PC-9 (cell line): ENCODE measurements around the gene IGFBP1.

ENCODE experiments used
- EZH2 ChIP-seq: fragments of 200-600 bp; sonication (generic); IDR thresholded peaks from 2 replicates; pipeline ENCODE4 v1.8.0; 2017; ENCODE audit warnings: antibody characterized with exemption, low read depth
- TF ChIP-seq, protein P1 (sequence below): fragments of 200-600 bp; sonication (generic); conservative IDR thresholded peaks from 2 replicates; pipeline ENCODE4 v1.6.1; 2017; ENCODE audit warnings: mixed run types, antibody characterized with exemption, mild to moderate bottlenecking, moderate library complexity

DNA sequence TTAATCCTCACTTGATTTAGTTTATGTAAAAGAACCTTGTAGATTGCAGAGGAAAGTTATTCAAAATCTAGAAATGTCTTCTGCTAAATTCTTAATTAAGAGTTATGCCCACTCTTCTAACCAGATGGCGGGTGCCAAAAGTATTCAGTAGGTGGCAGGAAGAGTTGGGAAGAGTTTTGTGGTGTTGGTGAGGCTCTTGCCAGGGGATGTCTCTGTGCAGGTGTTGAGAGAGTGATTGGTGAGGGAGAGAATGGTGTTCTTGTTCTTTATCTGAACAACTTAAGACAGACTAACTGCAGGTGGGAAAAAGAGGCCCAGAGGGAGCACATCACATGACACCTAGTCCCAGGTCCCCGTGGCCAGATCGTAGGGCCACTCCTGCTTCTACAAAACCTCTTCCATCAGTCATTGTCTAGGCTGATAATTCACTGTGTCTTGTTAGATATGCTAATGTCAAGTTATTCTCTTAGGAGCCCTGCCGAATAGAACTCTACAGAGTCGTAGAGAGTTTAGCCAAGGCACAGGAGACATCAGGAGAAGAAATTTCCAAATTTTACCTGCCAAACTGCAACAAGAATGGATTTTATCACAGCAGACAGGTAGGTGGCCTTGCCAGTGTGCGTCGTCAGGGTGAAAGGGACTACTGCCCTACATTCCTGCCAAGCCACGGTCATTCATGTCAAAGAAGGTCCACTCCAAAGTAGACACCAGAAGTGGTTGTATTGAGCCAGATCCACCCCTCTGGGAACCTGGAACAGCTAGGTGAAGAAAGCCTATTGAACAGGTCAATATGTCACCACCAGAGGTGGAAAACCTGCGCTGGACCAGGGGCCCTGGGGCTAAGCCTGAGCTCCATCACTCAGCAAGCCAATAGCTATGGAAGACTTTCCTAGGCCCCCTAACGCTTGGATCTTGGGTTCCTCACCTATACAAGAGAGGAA, 3.4 kb downstream of the IGFBP1 start:
- TF ChIP-seq, protein P1, sequence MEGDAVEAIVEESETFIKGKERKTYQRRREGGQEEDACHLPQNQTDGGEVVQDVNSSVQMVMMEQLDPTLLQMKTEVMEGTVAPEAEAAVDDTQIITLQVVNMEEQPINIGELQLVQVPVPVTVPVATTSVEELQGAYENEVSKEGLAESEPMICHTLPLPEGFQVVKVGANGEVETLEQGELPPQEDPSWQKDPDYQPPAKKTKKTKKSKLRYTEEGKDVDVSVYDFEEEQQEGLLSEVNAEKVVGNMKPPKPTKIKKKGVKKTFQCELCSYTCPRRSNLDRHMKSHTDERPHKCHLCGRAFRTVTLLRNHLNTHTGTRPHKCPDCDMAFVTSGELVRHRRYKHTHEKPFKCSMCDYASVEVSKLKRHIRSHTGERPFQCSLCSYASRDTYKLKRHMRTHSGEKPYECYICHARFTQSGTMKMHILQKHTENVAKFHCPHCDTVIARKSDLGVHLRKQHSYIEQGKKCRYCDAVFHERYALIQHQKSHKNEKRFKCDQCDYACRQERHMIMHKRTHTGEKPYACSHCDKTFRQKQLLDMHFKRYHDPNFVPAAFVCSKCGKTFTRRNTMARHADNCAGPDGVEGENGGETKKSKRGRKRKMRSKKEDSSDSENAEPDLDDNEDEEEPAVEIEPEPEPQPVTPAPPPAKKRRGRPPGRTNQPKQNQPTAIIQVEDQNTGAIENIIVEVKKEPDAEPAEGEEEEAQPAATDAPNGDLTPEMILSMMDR: no peak; the same call in 1 of the 2 replicates
- TF ChIP-seq EZH2: no peak
